ENCODE results near the gene GRK5.
"Not testable (repeated sequence)": the region's sequence is repeated elsewhere in the genome, so short reads cannot be mapped to it uniquely, and the experiment has no call there.

Gene GRK5

GRCh38 chr10:119274519-119275045 is 67.2 kb downstream of the GRK5 start:
- ChIA-PET POLR2A (no interaction called here), CTCF (interaction anchor here (0.7 to 2.6 kb wide), 9 partner anchors 10 to 171 kb away, joined by 3 to 7 read pairs (median 3); no protein-coding TSS in a partner anchor)
- TF ChIP-seq CTCF (IDR thresholded peaks at IDR 0.05; ENCODE audit: insufficient read depth, low read length, missing control alignments) = no peak

GRCh38 chr10:119275085-119275484 is 67.7 kb downstream of the GRK5 start:
- no peak for DNase-seq (ENCODE audit: low read depth, low spot score)
- TF ChIP-seq CTCF (IDR thresholded peaks at IDR 0.05; ENCODE audit: insufficient read depth, low read length, missing control alignments) = no peak
- CTCF ChIA-PET = interaction anchor here (1.3 to 2.6 kb wide), 5 partner anchors 11 to 170 kb away, joined by 3 to 7 read pairs (median 5); no protein-coding TSS in a partner anchor
- H3K4me3 ChIP-seq (ENCODE audit: low read depth, low read length) = no peak overlapping the region
- POLR2A ChIA-PET = no interaction called here

More at GRCh38 chr10:119274519-119275045, 67.2 kb downstream of the GRK5 start:
- DNase-seq (ENCODE audit: low read depth, low spot score) = no peak
- no peak overlapping the region for H3K4me3 ChIP-seq (ENCODE audit: low read depth, low read length)

- H3K4me3 ChIP-seq (ENCODE audit: low read depth, low read length); POLR2A ChIA-PET; DNase-seq (ENCODE audit: low read depth, low spot score); CTCF ChIA-PET: not testable (repeated sequence)
Observed at GRCh38 chr10:119276194-119276593, 68.8 kb downstream of the GRK5 start.

- POLR2A ChIA-PET = no interaction called here
- H3K4me3 ChIP-seq (ENCODE audit: low read depth, low read length) = no peak overlapping the region
- no peak for TF ChIP-seq CTCF (IDR thresholded peaks at IDR 0.05; ENCODE audit: insufficient read depth, low read length, missing control alignments)
- no peak for DNase-seq (ENCODE audit: low read depth, low spot score)
- CTCF ChIA-PET = no interaction called here
Observed at GRCh38 chr10:119278126-119278709, 70.8 kb downstream of the GRK5 start.

GRCh38 chr10:119279441-119279840 is 72.1 kb downstream of the GRK5 start:
- CTCF ChIA-PET = no interaction called here
- no peak overlapping the region for H3K4me3 ChIP-seq (ENCODE audit: low read depth, low read length)
- no peak for TF ChIP-seq CTCF (IDR thresholded peaks at IDR 0.05; ENCODE audit: insufficient read depth, low read length, missing control alignments)
- POLR2A ChIA-PET = no interaction called here
- DNase-seq (ENCODE audit: low read depth, low spot score) = no peak

- no peak overlapping the region for H3K4me3 ChIP-seq (ENCODE audit: low read depth, low read length)
- DNase-seq (ENCODE audit: low read depth, low spot score) = no peak
- ChIA-PET CTCF (interaction anchor here (0.9 kb wide), 2 partner anchors 24 to 75 kb away, joined by 3 read pairs; no protein-coding TSS in a partner anchor), POLR2A (no interaction called here)
- TF ChIP-seq CTCF (IDR thresholded peaks at IDR 0.05; ENCODE audit: insufficient read depth, low read length, missing control alignments) = no peak
Observed at GRCh38 chr10:119281581-119282071, 74.3 kb downstream of the GRK5 start.
